Mesenteric fat pad (tissue), 1 donor: Measurements from ENCODE around the gene MYF5. TPM values are rescaled to one million over a fixed set of nuclear protein-coding genes. Genes with fewer than 3 reads are reported as not detected.
"Not testable (repeated sequence)": the region's sequence is repeated elsewhere in the genome, so short reads cannot be mapped to it uniquely, and the experiment has no call there.

Experiments used
- DNase-seq: peaks from one replicate; pipeline ENCODE4 v3.0.0-alpha.2; 2020; ENCODE audit warnings: low spot score
- long read RNA-seq: library from polyadenylated mRNA; unstranded; transcript quantifications from one replicate; pipeline ENCODE4 v2.0.0, GENCODE V29; 2020
- total RNA-seq: library from RNA; stranded (reverse); fragmentation: NEBNext Ultra II Directional; extraction: Animal tissue kit (Norgen Biotek cat#: 25700); gene quantifications from one replicate; pipeline ENCODE4 v1.2.1, GENCODE V29; 2021
- donor health status: DM: yes; HTN: yes; CAD: no.

The MYF5 gene
- total RNA-seq = not detected
- long read RNA-seq = 0 reads

GRCh38 chr12:80716696-80717469 lies at the start of gene MYF5:
Gene MYF5 (plus strand): TSS chr12:80716912. CDS start chr12:80717064, 152 bp downstream.
- no peak for DNase-seq

- no peak for DNase-seq
Measured at GRCh38 chr12:80670214-80670613, 46.5 kb upstream of the MYF5 start.

DNA sequence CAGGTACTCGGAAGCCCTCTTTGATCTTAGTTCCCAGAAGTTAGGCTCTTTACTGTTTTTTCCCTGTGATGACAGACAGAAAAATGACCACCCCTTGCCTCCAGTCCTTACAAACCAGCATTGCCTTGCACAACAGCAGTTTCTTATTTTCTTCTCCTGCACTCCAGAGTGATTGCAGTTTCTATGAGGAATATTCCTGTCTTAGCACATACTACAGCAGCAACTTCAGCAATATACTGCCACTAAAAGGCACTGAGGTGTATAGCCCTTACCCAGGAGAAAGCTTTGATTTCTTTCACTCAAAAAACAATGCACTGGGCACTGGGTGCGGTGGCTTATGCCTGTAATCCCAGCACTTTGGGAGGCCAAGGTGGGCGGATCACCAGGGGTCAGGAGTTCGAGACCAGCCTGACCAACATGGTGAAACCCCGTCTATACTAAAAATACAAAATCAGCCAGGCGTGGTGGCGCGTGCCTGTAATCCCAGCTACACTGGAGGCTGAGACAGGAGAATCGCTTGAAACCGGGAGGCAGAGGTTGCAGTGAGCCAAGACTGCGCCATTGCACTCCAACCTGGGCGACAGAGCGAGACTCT lies 40.6 kb upstream of the MYF5 start:
- DNase-seq = not testable (repeated sequence)

- DNase-seq = no peak
Measured at GRCh38 chr12:80676856-80677255, 39.9 kb upstream of the MYF5 start.

GRCh38 chr12:80677994-80678393 lies 38.7 kb upstream of the MYF5 start:
- no peak for DNase-seq

DNA sequence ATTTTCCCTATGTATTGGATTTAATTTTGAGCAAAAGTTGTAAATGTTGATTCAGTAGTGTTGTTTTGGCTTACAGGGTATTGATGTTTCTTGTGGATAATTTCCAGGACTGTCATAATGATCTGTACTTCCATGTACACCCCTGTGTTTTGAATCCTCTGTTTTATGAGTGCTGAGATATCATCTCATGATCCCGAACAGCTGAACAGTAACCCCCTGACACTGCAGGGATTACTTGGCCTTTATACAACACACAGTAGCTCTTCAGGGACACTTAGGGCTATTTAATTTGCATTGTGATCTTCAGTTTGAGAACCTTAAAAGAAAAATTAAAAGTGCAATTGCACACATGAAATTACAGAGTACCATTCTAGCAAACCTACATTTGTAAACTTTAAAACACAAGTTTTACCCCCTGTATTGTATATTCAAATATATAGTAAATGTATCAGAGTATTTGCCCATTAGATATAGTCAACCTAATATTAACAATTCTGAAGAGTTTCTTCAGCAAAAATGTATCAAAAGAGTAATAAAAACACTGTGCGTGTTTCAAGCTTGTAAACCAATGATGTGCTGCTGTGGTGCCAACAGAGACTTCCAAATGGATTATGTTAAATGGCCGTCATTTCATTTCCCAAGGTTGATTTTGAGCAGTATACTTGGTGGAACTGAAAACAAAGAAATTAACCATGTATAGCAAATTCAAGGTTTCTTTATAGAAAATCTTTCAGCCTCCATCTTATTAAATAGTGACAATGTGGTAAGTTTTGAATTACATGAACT lies 37.2 kb upstream of the MYF5 start:
- DNase-seq = no peak

GRCh38 chr12:80681287-80681686 lies 35.4 kb upstream of the MYF5 start:
- DNase-seq = no peak

GRCh38 chr12:80681786-80682185 lies 34.9 kb upstream of the MYF5 start:
- DNase-seq = no peak

DNA sequence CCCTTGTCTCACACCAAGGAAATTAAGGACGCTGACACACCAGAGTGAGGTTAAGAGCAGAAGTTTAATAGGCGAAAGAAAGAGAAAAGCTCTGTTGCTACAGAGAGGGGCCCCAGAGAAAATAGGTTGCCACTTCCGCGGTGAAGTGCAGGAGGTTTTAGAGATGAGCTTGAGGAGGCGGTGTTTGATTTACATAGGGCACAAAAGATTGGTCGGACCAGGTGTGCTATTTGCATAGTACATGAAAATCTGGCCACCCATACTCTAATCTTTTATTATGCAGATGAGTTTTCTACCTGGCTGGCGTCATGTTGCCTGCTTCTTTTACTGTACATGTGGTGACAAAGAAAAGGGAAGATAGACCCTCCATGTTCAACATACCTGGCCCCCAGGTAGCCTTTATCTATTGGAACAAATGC lies 32.6 kb upstream of the MYF5 start:
- DNase-seq = no peak

- DNase-seq = no peak
Measured at GRCh38 chr12:80690090-80690489, 26.6 kb upstream of the MYF5 start.

- no peak for DNase-seq
Measured at GRCh38 chr12:80690513-80690912, 26.2 kb upstream of the MYF5 start.

DNA sequence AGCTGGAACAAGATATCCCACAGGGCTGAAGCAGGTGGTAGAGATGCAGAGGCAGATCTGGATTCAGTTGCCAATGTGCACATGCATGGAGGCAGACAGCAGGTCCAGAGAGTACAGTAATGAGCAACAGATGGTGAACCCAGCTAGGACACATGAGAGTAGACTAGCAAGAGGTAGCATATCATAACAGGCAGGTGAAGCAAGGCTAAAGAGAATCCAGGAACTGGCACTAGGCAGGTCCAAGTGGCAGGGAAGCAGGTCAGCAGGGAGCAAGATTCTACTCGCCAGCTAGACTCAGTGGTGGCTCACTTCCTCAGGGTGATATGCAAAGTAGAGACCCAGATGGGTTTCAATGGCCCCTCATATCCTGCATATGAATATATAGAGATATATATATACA lies 24.6 kb upstream of the MYF5 start:
- DNase-seq = no peak

DNA sequence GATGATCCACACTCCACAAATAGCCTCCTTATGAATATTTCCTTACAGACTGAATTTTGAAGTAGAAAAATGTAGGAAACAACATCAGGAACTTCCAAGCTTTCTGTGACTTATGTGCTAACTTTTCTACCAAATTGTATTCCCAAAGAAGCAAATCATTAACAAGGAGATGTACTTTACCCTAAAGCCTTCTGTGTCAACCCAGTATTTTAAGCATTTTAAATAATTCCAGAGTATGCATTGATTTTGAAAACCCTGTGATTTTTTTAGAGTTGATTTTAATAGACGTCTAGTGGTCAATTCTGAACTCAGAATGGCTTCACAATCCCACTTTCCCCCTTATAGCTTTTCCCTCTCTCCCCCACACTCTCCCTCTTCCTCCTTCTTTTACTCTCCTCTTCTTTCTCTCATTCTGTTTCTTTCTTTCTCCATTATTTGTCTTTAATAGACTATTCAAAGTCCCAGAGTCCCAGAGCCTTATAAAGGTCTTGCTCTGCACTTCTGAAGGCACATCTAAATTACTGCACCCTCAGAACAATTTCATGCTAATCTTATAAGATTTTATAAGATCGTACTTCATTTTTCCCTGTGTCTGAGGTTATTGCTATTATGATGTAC lies 19.3 kb upstream of the MYF5 start:
- no peak for DNase-seq

- DNase-seq = no peak
Measured at GRCh38 chr12:80698256-80698655, 18.5 kb upstream of the MYF5 start.

DNA sequence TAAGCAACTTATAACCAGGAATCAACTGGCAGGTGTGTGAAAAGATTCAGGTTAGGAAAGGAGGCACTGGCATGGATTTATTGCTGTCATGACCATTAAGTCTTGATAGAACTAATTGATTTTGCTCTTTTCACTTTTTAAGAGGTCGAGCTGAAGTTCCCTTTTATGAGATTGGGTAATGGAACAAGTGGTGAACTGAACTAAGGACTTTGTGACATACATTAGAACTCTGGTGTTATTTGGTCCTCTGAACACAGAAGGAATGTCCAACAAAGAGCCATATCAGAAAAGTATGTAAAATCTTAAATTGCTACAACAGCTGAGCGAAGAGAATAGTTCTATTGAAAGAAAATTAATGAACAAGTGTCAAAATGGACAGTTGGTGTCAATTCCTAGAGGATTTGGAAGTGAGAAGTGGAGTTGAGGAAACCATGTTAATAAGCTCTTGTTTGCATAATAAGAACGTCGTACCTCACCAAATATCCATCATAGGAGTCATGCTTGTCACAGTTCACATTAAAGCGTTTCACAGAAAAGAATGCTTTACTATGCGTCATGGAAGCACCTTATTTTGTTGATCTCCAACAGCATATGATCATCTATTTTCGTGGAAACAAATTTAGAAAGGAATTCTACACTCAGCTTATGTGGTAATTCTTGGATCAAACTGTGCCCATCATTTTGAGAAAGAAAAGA lies 17.7 kb upstream of the MYF5 start:
- DNase-seq = no peak

DNA sequence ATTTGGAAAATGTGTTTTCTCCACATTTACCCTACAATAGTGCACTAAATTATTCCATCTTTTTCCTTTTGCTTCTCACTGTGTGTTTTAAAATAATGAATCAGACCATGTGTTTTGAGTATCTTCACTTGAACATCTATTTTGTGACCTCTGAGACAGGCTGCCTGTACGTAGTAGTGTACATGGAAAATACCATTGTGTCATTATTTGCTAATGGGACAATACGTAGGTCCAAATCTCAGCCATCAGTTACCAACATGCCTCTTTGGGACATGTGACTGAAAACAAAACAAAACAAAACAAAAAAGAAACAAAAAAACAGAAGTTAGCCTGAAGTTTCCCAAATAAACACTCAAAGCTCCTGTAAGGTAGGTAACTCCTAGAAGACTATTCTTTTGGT lies 16.4 kb upstream of the MYF5 start:
- no peak for DNase-seq

DNA sequence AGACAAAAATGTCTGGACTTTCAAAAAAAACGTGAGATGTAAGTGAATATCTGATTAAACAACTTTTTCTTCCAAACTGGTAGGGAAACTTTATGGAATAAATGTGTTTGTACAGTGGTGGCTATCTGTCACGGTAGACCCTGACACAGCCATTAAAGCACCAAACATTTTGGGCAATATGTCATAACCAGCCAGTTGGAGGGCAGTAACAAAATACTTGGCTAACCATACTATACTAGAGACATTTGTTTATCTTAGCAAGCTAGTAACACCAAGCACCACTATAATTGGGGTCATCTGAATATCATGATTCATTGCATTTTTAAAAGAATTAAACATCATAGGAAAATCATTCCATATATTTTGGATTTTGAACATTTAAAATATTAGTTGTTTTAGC lies 15.3 kb upstream of the MYF5 start:
- no peak for DNase-seq

- no peak for DNase-seq
Measured at GRCh38 chr12:80702889-80703805, 13.6 kb upstream of the MYF5 start.

- DNase-seq = no peak
Measured at GRCh38 chr12:80704420-80704819, 12.3 kb upstream of the MYF5 start.
